Measurements from ENCODE around the gene ZMIZ1. TPM values are rescaled to one million over a fixed set of nuclear protein-coding genes. Genes with fewer than 3 reads are reported as not detected.

Gene ZMIZ1
- total and polyA plus RNA-seq, 4 donors, result 43.0 to 178 (median 107) TPM

DNA sequence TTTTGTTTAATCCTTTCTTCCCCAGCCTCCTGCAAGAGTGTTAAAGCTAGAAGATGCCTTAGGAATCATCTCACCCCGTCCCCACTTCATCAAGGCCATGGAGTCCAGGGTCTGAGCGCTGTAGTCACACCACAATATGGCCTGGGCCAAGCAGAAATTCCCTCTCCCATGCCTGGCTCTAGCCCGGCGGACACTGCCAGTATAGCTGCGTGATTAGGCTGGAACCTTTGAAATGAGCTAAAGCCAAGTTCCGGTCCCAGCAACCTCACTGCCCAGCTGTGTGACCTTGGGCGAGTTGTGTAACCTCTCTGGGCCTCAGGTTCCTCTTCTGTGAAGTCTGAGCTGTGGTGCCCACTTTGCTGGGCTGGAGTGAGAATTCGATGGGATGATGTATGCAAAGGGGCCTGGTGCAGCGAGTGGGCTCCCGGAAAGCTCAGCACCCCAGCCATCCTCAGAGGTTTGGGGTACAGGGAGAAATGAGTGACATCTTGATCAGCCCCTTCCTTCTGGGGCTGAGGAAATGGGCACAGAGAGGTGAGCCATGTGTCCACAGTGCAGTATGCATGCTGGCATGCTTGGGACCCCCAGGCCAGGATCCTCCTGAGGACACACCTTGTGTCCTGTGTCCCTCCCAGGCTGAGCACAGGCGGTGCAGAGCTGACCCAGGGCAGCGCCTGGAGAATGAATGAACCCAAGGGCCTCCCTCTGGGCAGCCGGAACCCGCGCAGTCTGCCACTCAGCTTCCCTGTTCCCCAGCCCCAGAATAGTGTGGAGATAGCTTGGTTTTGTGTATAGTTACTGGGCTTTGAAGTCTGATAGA, 118.6 kb downstream of the ZMIZ1 start:
- H3K9me3 ChIP-seq (ENCODE audit: control insufficient read depth, insufficient read depth, low read length), result no peaks in the 10 kb centered on the region
- no peak for DNase-seq (ENCODE audit: low read depth in 4 of 6, low spot score in 6 of 6)
- no peak overlapping the region for H3K27ac ChIP-seq (ENCODE audit: low read depth, low read length)
- peaks cover 91% of the 10 kb centered on the region for H3K4me1 ChIP-seq (ENCODE audit: control insufficient read depth, insufficient read depth, low read length)
- 87% methylated on average over 11 of the region's 15 CpGs for WGBS (ENCODE audit: insufficient coverage)
- H3K36me3 ChIP-seq (ENCODE audit: control insufficient read depth, insufficient read depth, low read length), result peaks cover 29% of the 10 kb centered on the region
- H3K27me3 ChIP-seq (ENCODE audit: control insufficient read depth, insufficient read depth, low read length), result no peaks in the 10 kb centered on the region
- no peak overlapping the region for H3K4me3 ChIP-seq (ENCODE audit: low read depth, low read length)

DNA sequence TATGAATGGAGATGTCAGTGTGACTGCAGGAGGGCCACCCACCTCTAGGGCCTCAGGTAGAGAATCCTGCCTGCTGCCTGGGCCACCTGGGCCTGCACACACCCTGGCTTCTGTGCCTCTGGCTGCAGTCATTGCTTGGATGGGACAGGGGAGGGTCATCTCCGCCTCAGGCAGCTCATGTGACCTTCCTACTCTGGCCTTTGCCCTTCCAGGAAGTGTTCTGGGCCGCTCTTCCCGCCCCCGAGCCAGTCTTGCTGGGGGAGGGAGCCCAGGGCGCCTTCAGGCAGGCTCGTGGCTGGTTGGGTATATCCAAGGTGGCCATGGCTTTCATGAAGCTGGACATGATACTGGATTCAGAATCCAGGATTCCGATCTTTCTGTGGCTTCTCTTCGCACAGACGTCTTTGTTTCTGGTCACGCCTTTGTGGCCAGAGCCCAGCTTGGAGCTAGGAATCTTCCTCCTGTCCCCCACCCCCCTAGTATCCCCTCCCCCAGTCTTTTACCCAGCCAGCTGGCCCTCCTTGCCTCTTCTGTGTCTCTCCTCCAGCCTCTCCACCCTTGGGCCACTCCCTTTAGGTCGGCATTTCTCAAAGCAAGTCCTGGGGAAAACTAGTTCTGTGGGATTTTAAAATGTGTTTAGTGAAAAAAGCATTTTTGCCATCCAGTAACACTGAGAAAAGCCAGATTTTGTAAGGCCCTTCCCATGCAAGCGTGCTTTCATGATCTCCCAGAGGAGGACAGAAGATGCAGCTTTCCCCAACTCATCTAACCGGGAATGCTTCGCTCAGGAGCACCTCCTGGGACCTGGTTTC, 119.6 kb downstream of the ZMIZ1 start:
- 62% methylated on average over 12 of the region's 14 CpGs for WGBS (ENCODE audit: insufficient coverage)
- Histone ChIP-seq H3K4me1 (ENCODE audit: control insufficient read depth, insufficient read depth, low read length) (peaks cover 89% of the 10 kb centered on the region), H3K27ac (ENCODE audit: low read depth, low read length) (peak overlapping the region; percentile 61)

DNA sequence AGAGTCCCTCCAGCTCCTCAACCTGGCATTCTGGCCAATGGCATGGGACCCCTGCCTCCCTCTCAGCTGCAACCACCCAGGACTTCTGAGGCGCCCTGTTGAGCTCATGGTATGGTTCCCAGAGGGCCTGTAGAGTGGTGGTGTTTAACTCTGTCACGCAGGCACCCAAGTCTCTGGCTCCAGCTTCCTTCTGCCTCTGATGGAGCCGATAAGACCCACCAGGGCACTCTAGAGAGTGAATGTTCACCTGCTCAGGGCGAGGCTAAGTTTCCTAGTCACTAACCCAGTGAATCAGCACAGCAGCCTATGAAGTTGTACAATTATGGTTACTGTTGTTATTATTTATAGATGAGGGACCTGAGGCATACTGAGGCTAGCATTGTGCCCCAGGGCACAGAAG, 120.4 kb downstream of the ZMIZ1 start:
- DNase-seq (ENCODE audit: low read depth in 4 of 6, low spot score in 6 of 6), result no peak
- Histone ChIP-seq H3K27ac (ENCODE audit: low read depth, low read length) (no peak overlapping the region), H3K27me3 (ENCODE audit: control insufficient read depth, insufficient read depth, low read length) (no peaks in the 10 kb centered on the region), H3K4me1 (ENCODE audit: control insufficient read depth, insufficient read depth, low read length) (peaks cover 89% of the 10 kb centered on the region), H3K36me3 (ENCODE audit: control insufficient read depth, insufficient read depth, low read length) (peaks cover 28% of the 10 kb centered on the region), H3K9me3 (ENCODE audit: control insufficient read depth, insufficient read depth, low read length) (no peaks in the 10 kb centered on the region), H3K4me3 (ENCODE audit: low read depth, low read length) (no peak overlapping the region)
- 80% methylated on average over 2 of the region's 4 CpGs for WGBS (ENCODE audit: insufficient coverage)

More for the DNA sequence above, 119.6 kb downstream of the ZMIZ1 start:
- Histone ChIP-seq H3K9me3 (ENCODE audit: control insufficient read depth, insufficient read depth, low read length) (no peaks in the 10 kb centered on the region), H3K27me3 (ENCODE audit: control insufficient read depth, insufficient read depth, low read length) (no peaks in the 10 kb centered on the region), H3K36me3 (ENCODE audit: control insufficient read depth, insufficient read depth, low read length) (peaks cover 23% of the 10 kb centered on the region), H3K4me3 (ENCODE audit: low read depth, low read length) (no peak overlapping the region)
- DNase-seq (ENCODE audit: low read depth in 4 of 6, low spot score in 6 of 6), result peak in 1 of 6 donors; percentile 36

GRCh38 chr10:79189853-79190435, 121.2 kb downstream of the ZMIZ1 start:
- Histone ChIP-seq H3K9me3 (ENCODE audit: control insufficient read depth, insufficient read depth, low read length) (no peaks in the 10 kb centered on the region), H3K4me1 (ENCODE audit: control insufficient read depth, insufficient read depth, low read length) (peaks cover 89% of the 10 kb centered on the region), H3K27ac (ENCODE audit: low read depth, low read length) (no peak overlapping the region), H3K27me3 (ENCODE audit: control insufficient read depth, insufficient read depth, low read length) (no peaks in the 10 kb centered on the region), H3K4me3 (ENCODE audit: low read depth, low read length) (no peak overlapping the region), H3K36me3 (ENCODE audit: control insufficient read depth, insufficient read depth, low read length) (peaks cover 28% of the 10 kb centered on the region)
- 70% methylated on average over 7 of the region's 10 CpGs for WGBS (ENCODE audit: insufficient coverage)
- no peak for DNase-seq (ENCODE audit: low read depth in 4 of 6, low spot score in 6 of 6)

DNA sequence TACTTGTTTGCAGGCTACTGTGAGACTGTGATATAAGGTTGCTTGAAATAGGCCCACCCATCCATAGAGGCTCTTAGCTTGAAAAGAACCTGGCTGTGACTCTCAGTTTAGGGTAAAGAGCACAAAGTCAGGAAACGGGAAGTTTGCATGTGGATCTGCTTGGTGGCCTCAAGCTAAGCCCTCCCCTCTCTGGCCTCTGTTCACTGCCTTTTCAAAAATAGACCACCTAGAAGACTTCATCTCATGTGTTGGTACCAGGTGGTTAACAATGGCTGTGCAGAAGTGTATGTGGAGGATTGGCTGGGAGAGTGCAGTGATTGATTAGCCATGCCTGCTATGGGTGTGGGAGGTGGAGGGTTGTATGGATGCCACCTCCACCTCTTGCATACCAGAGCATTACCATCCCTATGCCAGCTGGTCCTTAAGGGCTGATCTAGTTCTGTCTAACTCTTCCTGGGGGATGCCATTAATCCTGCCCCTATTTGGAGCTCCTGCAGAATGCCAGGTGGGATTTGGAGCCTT, 122.0 kb downstream of the ZMIZ1 start:
- peaks cover 89% of the 10 kb centered on the region for H3K4me1 ChIP-seq (ENCODE audit: control insufficient read depth, insufficient read depth, low read length)
- H3K9me3 ChIP-seq (ENCODE audit: control insufficient read depth, insufficient read depth, low read length), result no peaks in the 10 kb centered on the region
- H3K27ac ChIP-seq (ENCODE audit: low read depth, low read length), result no peak overlapping the region
- no peaks in the 10 kb centered on the region for H3K27me3 ChIP-seq (ENCODE audit: control insufficient read depth, insufficient read depth, low read length)
- peaks cover 28% of the 10 kb centered on the region for H3K36me3 ChIP-seq (ENCODE audit: control insufficient read depth, insufficient read depth, low read length)
- no peak overlapping the region for H3K4me3 ChIP-seq (ENCODE audit: low read depth, low read length)
- no CpG with 5 or more reads among the region's 1 CpG for WGBS (ENCODE audit: insufficient coverage)
- no peak for DNase-seq (ENCODE audit: low read depth in 4 of 6, low spot score in 6 of 6)

DNA sequence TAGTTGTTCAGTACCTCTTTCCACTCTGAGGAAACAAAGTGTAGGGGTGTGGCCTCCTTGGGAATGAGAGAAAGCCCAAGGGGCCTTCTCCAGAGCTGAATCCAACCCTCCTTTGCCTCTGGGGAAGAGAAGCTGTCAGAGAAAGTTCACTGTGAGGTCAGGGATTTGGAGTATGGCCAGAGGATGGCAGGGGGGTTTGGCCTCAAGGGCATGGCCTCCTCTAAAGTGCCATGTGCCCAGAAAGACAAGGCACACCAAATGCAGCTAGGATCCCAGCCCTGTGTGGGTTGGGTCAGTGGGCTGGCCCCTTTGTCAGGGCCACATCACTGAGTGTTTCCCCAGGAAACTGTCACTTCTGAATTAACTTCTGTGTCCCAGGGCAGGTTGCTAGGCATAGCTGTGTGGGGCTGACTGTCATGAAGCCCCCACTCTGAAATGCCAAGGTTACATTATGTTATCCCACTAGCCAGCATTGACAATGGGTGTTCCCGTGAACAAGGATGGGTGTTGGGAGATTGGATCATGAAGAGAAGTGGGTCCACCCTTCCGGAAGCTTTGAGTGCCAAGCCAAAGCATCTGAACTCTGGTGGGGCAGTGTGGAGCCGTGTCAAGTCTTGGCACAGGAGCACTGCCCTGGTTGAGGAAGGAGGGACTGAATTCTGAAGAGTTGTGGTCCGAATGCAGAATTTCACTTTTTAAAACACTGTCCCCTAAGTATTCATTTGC, 123.3 kb downstream of the ZMIZ1 start:
- peaks cover 31% of the 10 kb centered on the region for H3K36me3 ChIP-seq (ENCODE audit: control insufficient read depth, insufficient read depth, low read length)
- H3K27me3 ChIP-seq (ENCODE audit: control insufficient read depth, insufficient read depth, low read length), result no peaks in the 10 kb centered on the region
- no peak overlapping the region for H3K27ac ChIP-seq (ENCODE audit: low read depth, low read length)
- no peaks in the 10 kb centered on the region for H3K9me3 ChIP-seq (ENCODE audit: control insufficient read depth, insufficient read depth, low read length)
- H3K4me1 ChIP-seq (ENCODE audit: control insufficient read depth, insufficient read depth, low read length), result peaks cover 89% of the 10 kb centered on the region
- peak in 1 of 6 donors; percentile 49 for DNase-seq (ENCODE audit: low read depth in 4 of 6, low spot score in 6 of 6)
- H3K4me3 ChIP-seq (ENCODE audit: low read depth, low read length), result no peak overlapping the region
- 38% methylated on average over 2 of the region's 4 CpGs for WGBS (ENCODE audit: insufficient coverage)

DNA sequence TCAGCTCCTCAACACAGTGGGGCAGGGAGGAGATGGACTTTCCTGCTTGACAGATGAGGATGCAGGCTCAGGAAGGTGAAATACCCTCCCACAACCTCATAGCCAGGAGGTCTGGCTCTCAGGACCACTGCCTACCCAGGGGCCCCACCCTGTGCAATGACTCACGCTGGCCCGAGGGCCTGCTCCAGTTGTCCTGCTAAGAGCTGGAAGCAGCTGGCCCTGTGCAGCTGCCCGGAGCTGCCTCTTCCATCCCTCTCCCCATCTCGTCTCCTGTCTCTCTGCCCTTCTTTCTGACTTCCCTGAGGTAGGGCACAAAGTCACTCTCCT, 123.9 kb downstream of the ZMIZ1 start:
- no peak overlapping the region for H3K4me3 ChIP-seq (ENCODE audit: low read depth, low read length)
- peaks cover 87% of the 10 kb centered on the region for H3K4me1 ChIP-seq (ENCODE audit: control insufficient read depth, insufficient read depth, low read length)
- H3K27me3 ChIP-seq (ENCODE audit: control insufficient read depth, insufficient read depth, low read length), result no peaks in the 10 kb centered on the region
- WGBS (ENCODE audit: insufficient coverage), result 69% methylated on average over 4 of the region's 4 CpGs
- H3K27ac ChIP-seq (ENCODE audit: low read depth, low read length), result no peak overlapping the region
- peaks cover 30% of the 10 kb centered on the region for H3K36me3 ChIP-seq (ENCODE audit: control insufficient read depth, insufficient read depth, low read length)
- no peak for DNase-seq (ENCODE audit: low read depth in 4 of 6, low spot score in 6 of 6)
- H3K9me3 ChIP-seq (ENCODE audit: control insufficient read depth, insufficient read depth, low read length), result no peaks in the 10 kb centered on the region

GRCh38 chr10:79193694-79194382, 125.1 kb downstream of the ZMIZ1 start:
- Histone ChIP-seq H3K27ac (ENCODE audit: low read depth, low read length) (peak overlapping the region; percentile 91), H3K9me3 (ENCODE audit: control insufficient read depth, insufficient read depth, low read length) (no peaks in the 10 kb centered on the region), H3K36me3 (ENCODE audit: control insufficient read depth, insufficient read depth, low read length) (peaks cover 24% of the 10 kb centered on the region), H3K4me1 (ENCODE audit: control insufficient read depth, insufficient read depth, low read length) (peaks cover 76% of the 10 kb centered on the region), H3K4me3 (ENCODE audit: low read depth, low read length) (no peak overlapping the region), H3K27me3 (ENCODE audit: control insufficient read depth, insufficient read depth, low read length) (no peaks in the 10 kb centered on the region)
- DNase-seq (ENCODE audit: low read depth in 4 of 6, low spot score in 6 of 6), result peak in 1 of 6 donors; percentile 86
- WGBS (ENCODE audit: insufficient coverage), result 67% methylated on average over 13 of the region's 14 CpGs
